ENCODE results near the gene E2F3.

E2F3 gene

GRCh38 chr6:20538131-20538662 lies 136.5 kb downstream of the E2F3 start:
- DNase-seq, result no peak

- DNase-seq, result no peak
These were observed 137.2 kb downstream of the E2F3 start for GRCh38 chr6:20538907-20539306.

- no peak for DNase-seq
These were observed 137.7 kb downstream of the E2F3 start for GRCh38 chr6:20539387-20539786.

- DNase-seq, result no peak
These were observed 139.0 kb downstream of the E2F3 start for GRCh38 chr6:20540683-20541082.

GRCh38 chr6:20541382-20541781 lies 139.7 kb downstream of the E2F3 start:
- no peak for DNase-seq

GRCh38 chr6:20542927-20543602 lies 141.4 kb downstream of the E2F3 start:
- DNase-seq, result no peak

Data from NCI-H2171 (cell line).